Measurements from ENCODE around the gene PTGS1.

DNA sequence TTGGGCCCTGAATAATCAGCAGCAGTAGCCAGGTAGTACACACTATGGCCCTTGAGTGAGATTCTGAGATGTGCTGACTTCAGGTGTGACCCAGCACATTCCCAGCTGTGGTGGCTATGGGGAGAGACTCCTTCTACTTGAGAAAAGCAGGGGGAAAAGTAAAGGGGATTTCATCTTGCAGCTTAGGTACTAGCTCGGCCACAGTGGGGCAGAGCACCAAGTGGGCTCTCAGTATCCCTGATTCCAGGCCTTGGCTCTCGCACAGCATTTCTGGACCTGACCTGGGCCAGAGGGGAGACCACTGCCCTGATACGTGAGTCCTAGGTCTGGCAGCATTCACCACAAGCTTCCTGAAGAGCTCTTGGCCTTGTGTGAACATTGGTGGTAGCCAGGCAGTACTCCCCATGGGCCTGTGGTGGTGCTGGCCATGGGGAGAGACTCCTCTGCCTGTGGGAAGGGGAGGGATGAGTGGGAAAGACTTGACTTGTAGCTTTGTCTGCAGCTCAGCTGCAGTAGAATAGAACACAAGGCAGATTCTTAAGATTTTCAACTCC, 27.6 kb downstream of the PTGS1 start:
- TF ChIP-seq, protein P1, sequence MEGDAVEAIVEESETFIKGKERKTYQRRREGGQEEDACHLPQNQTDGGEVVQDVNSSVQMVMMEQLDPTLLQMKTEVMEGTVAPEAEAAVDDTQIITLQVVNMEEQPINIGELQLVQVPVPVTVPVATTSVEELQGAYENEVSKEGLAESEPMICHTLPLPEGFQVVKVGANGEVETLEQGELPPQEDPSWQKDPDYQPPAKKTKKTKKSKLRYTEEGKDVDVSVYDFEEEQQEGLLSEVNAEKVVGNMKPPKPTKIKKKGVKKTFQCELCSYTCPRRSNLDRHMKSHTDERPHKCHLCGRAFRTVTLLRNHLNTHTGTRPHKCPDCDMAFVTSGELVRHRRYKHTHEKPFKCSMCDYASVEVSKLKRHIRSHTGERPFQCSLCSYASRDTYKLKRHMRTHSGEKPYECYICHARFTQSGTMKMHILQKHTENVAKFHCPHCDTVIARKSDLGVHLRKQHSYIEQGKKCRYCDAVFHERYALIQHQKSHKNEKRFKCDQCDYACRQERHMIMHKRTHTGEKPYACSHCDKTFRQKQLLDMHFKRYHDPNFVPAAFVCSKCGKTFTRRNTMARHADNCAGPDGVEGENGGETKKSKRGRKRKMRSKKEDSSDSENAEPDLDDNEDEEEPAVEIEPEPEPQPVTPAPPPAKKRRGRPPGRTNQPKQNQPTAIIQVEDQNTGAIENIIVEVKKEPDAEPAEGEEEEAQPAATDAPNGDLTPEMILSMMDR (IDR thresholded peaks at IDR 0.05) = no peak
- no peak for TF ChIP-seq EZH2 (IDR thresholded peaks at IDR 0.05; ENCODE audit: borderline replicate concordance, insufficient read depth, low read depth, low read length, poor library complexity, severe bottlenecking)
